Measurements from ENCODE around the gene INTS4. TPM values are rescaled to one million over a fixed set of nuclear protein-coding genes. Genes with fewer than 3 reads are reported as not detected.
"Not testable (repeated sequence)": the region's sequence is repeated elsewhere in the genome, so short reads cannot be mapped to it uniquely, and the experiment has no call there.

Gene INTS4
- total RNA-seq, 1 donor from 2014 or later: 32.5 TPM

DNA sequence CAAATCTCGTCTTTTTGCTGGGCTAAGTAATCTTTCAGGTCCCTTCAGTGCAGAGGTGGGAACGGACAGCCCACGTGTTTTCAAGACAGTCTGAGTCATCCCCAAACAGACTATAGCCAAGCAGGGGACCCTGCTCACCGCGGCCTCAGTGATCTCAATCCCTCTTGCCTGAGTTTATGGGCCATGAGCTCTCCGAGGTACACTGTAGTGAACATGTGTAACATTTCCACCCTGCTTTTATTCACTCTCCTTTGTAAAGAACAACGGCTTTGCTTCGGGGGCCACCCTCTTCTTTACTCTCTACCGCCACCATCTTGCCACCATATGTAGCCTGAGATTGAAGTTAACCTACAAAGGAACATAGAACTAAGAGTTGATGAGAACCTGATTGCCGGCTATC, 40.2 kb upstream of the INTS4 start:
- no peak for DNase-seq (ENCODE audit: low read depth)
- no peaks in the 10 kb centered on the region for H3K27me3 ChIP-seq (ENCODE audit: control insufficient read depth, insufficient read depth, low read length)
- no peaks in the 10 kb centered on the region for H3K36me3 ChIP-seq (ENCODE audit: control insufficient read depth, insufficient read depth, low read length)
- H3K4me3 ChIP-seq (ENCODE audit: low read depth, low read length): no peak overlapping the region
- TF ChIP-seq, protein P1, sequence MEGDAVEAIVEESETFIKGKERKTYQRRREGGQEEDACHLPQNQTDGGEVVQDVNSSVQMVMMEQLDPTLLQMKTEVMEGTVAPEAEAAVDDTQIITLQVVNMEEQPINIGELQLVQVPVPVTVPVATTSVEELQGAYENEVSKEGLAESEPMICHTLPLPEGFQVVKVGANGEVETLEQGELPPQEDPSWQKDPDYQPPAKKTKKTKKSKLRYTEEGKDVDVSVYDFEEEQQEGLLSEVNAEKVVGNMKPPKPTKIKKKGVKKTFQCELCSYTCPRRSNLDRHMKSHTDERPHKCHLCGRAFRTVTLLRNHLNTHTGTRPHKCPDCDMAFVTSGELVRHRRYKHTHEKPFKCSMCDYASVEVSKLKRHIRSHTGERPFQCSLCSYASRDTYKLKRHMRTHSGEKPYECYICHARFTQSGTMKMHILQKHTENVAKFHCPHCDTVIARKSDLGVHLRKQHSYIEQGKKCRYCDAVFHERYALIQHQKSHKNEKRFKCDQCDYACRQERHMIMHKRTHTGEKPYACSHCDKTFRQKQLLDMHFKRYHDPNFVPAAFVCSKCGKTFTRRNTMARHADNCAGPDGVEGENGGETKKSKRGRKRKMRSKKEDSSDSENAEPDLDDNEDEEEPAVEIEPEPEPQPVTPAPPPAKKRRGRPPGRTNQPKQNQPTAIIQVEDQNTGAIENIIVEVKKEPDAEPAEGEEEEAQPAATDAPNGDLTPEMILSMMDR (IDR thresholded peaks at IDR 0.05; ENCODE audit: insufficient read depth, low read length, poor library complexity, severe bottlenecking): no peak

DNA sequence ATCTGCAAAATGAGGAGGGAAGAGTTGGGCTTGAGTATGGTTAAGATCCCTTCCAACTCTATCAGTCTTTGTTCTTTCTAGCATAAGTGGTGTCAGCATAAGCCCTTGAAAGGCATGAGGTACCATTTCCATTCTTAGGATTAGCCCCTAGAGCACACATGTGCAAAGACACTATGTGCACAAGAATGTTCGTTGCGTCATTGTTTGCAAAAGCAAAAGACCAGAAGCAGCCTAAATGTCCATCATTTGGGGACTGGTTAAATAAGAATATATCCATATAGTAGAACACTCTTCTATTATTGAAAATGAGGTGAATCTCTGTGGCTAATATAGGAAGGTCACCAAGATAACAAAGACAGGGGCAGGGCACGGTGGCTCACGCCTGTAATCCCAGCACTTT, 38.6 kb upstream of the INTS4 start:
- no peak overlapping the region for H3K4me3 ChIP-seq (ENCODE audit: low read depth, low read length)
- H3K36me3 ChIP-seq (ENCODE audit: control insufficient read depth, insufficient read depth, low read length): no peaks in the 10 kb centered on the region
- no peaks in the 10 kb centered on the region for H3K27me3 ChIP-seq (ENCODE audit: control insufficient read depth, insufficient read depth, low read length)
- TF ChIP-seq, protein P1 (IDR thresholded peaks at IDR 0.05; ENCODE audit: insufficient read depth, low read length, poor library complexity, severe bottlenecking): no peak
- DNase-seq (ENCODE audit: low read depth): no peak

DNA sequence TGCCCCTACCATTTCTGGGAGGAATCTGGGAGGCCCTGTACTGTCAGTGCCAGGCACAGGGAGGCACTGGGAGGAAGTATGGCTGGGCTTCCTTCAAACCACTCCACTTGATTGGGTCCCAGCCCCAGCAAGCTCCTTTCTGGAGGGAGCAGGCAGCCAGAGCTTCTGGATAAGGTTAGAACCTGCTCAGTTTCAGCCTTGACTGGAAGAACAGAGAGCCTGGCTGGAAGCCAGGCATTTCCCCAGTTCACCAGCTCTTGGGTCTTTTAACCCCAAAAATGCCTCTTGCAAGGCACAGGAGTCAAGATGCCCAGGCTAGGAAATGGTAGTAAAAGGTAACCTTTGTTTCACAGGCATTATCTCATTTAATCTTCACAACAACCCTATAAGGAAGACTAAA, 37.6 kb upstream of the INTS4 start:
- TF ChIP-seq, protein P1 (IDR thresholded peaks at IDR 0.05; ENCODE audit: insufficient read depth, low read length, poor library complexity, severe bottlenecking): no peak
- H3K27me3 ChIP-seq (ENCODE audit: control insufficient read depth, insufficient read depth, low read length): no peaks in the 10 kb centered on the region
- H3K36me3 ChIP-seq (ENCODE audit: control insufficient read depth, insufficient read depth, low read length): no peaks in the 10 kb centered on the region
- no peak overlapping the region for H3K4me3 ChIP-seq (ENCODE audit: low read depth, low read length)
- no peak for DNase-seq (ENCODE audit: low read depth)

DNA sequence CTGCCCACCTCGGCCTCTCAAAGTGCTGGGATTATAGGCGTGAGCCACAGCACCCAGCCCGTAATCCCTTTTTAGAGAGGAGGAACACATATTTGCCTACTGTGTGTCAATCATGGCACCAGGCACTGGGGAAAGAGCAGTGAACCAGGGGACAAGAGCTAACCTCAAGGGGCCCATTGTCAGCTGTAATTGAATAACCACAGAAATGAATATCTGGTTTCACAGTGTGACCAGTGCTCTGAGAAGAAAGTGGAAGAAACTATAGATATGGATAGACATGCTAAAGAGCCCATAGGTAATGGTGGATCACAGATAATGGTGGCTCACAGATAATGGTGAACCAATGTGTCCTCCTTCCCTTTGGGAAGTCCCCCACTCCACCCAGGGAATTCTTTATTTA, 37.2 kb upstream of the INTS4 start:
- H3K4me3 ChIP-seq (ENCODE audit: low read depth, low read length): no peak overlapping the region
- no peak for DNase-seq (ENCODE audit: low read depth)
- TF ChIP-seq, protein P1 (IDR thresholded peaks at IDR 0.05; ENCODE audit: insufficient read depth, low read length, poor library complexity, severe bottlenecking): no peak
- no peaks in the 10 kb centered on the region for H3K27me3 ChIP-seq (ENCODE audit: control insufficient read depth, insufficient read depth, low read length)
- no peaks in the 10 kb centered on the region for H3K36me3 ChIP-seq (ENCODE audit: control insufficient read depth, insufficient read depth, low read length)

DNA sequence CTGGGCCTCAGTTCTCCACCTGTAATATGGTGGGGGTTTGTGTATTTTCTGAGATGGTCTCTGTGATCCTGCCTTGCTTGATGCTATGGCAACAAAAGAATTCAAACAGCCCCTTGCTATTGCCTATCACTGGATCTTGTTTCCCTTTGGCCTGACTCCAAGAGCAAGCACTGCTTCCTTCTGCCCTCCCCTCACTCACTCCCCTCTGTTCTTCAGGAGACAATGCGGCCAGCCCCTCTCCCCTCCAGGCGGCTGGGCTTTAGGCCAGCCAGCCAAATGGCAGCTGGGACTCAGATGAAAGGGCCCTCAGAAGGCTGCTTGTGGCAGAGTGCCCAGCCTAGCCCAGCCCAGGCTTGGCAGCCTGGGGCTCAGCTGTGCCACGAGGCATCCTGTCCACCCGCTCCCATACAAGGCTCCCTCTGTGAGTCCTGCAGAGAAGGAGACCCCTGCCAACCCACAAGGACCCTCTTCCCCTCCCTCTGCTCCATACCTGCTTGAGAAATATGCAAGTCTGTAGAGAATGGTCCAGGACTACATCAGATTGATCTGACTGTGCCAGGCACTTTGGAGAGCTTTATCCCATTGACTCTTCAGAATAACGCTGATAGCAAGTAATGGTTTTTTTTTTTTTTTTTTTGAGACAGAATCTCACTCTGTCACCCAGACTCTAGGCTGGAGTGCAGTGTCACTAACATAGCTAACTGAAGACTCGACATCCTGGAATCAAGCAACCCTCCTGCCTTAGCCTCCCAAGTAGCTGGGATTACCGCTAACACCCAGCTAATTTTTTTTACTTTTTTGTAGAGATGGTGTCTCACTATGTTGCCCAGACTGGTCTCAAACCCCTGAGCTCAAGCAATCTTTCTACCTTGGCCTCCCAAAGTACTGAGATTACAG, 36.2 kb upstream of the INTS4 start:
- Histone ChIP-seq H3K36me3 (ENCODE audit: control insufficient read depth, insufficient read depth, low read length) (no peaks in the 10 kb centered on the region), H3K4me3 (ENCODE audit: low read depth, low read length) (no peak overlapping the region), H3K27me3 (ENCODE audit: control insufficient read depth, insufficient read depth, low read length) (no peaks in the 10 kb centered on the region)
- DNase-seq (ENCODE audit: low read depth): no peak
- TF ChIP-seq, protein P1 (IDR thresholded peaks at IDR 0.05; ENCODE audit: insufficient read depth, low read length, poor library complexity, severe bottlenecking): no peak

DNA sequence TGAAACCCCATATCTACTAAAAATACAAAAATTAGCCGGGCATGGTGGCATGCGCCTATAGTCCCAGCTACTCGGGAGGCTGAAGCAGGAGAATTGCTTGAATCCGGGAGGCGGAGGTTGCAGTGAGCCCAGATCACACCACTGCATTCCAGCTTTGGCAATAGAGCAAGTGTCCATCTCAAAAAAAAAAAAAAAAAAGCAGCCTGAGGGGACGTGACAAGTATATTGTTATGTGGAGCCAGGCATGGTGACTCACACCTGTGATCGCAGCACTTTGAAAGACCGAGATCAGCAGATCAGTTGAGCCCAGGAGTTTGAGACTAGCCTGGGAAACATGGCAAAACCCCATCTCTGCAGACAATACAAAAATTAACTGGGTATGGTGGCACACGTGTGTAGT, 34.0 kb upstream of the INTS4 start:
- DNase-seq (ENCODE audit: low read depth); H3K36me3 ChIP-seq (ENCODE audit: control insufficient read depth, insufficient read depth, low read length); H3K4me3 ChIP-seq (ENCODE audit: low read depth, low read length); H3K27me3 ChIP-seq (ENCODE audit: control insufficient read depth, insufficient read depth, low read length): not testable (repeated sequence)
